ENCODE data around the gene HSD11B1. TPM values are rescaled to one million over a fixed set of nuclear protein-coding genes. Genes with fewer than 3 reads are reported as not detected.

The HSD11B1 gene
- total RNA-seq, 4 donors from 2014 or later, result 4.2 to 8.6 (median 5.8) TPM; not detected in 1

- TF ChIP-seq POLR2A (IDR thresholded peaks at IDR 0.05), result no peak
- TF ChIP-seq CTCF (IDR thresholded peaks at IDR 0.05), result no peak
- no peaks in the 10 kb centered on the region for H3K36me3 ChIP-seq
These were observed 43.6 kb upstream of the HSD11B1 start for GRCh38 chr1:209661071-209661470.

GRCh38 chr1:209662879-209663327 lies 41.7 kb upstream of the HSD11B1 start:
- no peak for DNase-seq
- H3K36me3 ChIP-seq, result no peaks in the 10 kb centered on the region
- no peak overlapping the region for H3K27ac ChIP-seq
- TF ChIP-seq CTCF (IDR thresholded peaks at IDR 0.05), result no peak
- TF ChIP-seq POLR2A (IDR thresholded peaks at IDR 0.05), result no peak
- H3K27me3 ChIP-seq, result no peaks in the 10 kb centered on the region
- no peak overlapping the region for H3K4me3 ChIP-seq
- peaks cover 0 to 14% (median 0%) of the 10 kb centered on the region in 4 donors for H3K4me1 ChIP-seq
- no peaks in the 10 kb centered on the region for H3K9me3 ChIP-seq

More at GRCh38 chr1:209661071-209661470, 43.6 kb upstream of the HSD11B1 start:
- Histone ChIP-seq H3K4me3 (no peak overlapping the region), H3K4me1 (peaks cover 0 to 32% (median 0%) of the 10 kb centered on the region in 4 donors), H3K9me3 (no peaks in the 10 kb centered on the region), H3K27me3 (no peaks in the 10 kb centered on the region), H3K27ac (no peak overlapping the region)
- DNase-seq, result no peak

GRCh38 chr1:209667103-209667502 lies 37.5 kb upstream of the HSD11B1 start:
- no peak for TF ChIP-seq POLR2A (IDR thresholded peaks at IDR 0.05)
- TF ChIP-seq CTCF (IDR thresholded peaks at IDR 0.05), result no peak
- no peaks in the 10 kb centered on the region for H3K27me3 ChIP-seq
- H3K4me1 ChIP-seq, result no peaks in the 10 kb centered on the region
- no peak overlapping the region for H3K4me3 ChIP-seq
- no peaks in the 10 kb centered on the region for H3K36me3 ChIP-seq
- no peak for DNase-seq
- H3K9me3 ChIP-seq, result no peaks in the 10 kb centered on the region
- H3K27ac ChIP-seq, result peak overlapping the region in 1 of 4 donors; percentile 23

- no peaks in the 10 kb centered on the region for H3K27me3 ChIP-seq
- H3K4me3 ChIP-seq, result no peak overlapping the region
- no peaks in the 10 kb centered on the region for H3K9me3 ChIP-seq
- no peaks in the 10 kb centered on the region for H3K4me1 ChIP-seq
- H3K36me3 ChIP-seq, result no peaks in the 10 kb centered on the region
- no peak for DNase-seq
- TF ChIP-seq POLR2A (IDR thresholded peaks at IDR 0.05) (no peak), CTCF (IDR thresholded peaks at IDR 0.05) (no peak)
- H3K27ac ChIP-seq, result no peak overlapping the region
These were observed 36.9 kb upstream of the HSD11B1 start for GRCh38 chr1:209667708-209668107.

- H3K27me3 ChIP-seq, result no peaks in the 10 kb centered on the region
- H3K4me1 ChIP-seq, result peaks cover 0 to 16% (median 5%) of the 10 kb centered on the region in 4 donors
- H3K4me3 ChIP-seq, result no peak overlapping the region
- no peaks in the 10 kb centered on the region for H3K9me3 ChIP-seq
- peak overlapping the region in 2 of 4 donors; percentile 35 to 84 for H3K27ac ChIP-seq
- H3K36me3 ChIP-seq, result no peaks in the 10 kb centered on the region
- DNase-seq, result no peak
- no peak for TF ChIP-seq CTCF (IDR thresholded peaks at IDR 0.05)
- TF ChIP-seq POLR2A (IDR thresholded peaks at IDR 0.05), result no peak
These were observed 34.1 kb upstream of the HSD11B1 start for GRCh38 chr1:209670441-209671082.

Data from Peyer's patch (tissue), 4 donors.